ENCODE measurements around the gene ATP5F1D.
A peak's percentile ranks its signal among the peaks of the same experiment; 100 is the strongest.

ATP5F1D gene

DNA sequence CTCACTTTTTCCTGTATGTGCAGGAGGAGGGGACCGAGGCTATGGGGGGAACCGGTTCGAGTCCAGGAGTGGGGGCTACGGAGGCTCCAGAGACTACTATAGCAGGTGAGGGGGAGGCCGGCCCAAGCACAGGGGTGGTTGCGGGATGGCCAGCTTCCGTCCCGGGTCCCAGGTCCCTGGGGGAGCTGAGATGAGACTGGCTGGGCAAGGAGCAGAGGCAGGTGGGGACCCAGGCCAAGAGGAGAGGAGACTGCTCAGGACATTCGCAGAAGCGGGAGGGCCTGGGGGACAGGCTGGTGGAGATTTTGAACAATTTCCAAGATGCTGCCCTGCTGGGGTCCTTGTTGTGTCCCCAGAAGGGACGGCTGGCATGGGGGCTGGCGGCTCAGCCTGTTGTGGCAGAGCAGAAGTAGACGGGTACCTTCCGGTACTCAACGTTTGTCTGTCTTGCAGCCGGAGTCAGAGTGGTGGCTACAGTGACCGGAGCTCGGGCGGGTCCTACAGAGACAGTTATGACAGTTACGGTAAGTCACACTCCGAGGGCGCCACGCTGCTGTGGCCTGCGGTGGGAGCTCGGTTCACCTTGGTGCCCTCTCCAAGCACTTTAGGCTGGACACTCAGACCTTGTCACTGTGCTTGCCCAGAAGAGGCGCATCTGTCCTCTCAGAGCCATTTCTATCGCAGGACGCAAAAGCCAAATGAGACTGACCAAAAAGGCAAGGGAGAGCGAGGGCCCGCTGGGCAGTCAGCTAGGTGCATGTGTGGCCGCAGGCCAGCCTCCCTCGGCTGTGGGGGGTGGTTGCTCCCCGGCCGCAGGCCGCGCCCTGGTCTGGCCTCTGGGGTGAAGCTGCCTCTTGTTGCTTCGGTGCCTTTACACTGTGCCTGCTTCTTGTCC, 30.2 kb downstream of the ATP5F1D start:
- DNase-seq, result no peak

DNA sequence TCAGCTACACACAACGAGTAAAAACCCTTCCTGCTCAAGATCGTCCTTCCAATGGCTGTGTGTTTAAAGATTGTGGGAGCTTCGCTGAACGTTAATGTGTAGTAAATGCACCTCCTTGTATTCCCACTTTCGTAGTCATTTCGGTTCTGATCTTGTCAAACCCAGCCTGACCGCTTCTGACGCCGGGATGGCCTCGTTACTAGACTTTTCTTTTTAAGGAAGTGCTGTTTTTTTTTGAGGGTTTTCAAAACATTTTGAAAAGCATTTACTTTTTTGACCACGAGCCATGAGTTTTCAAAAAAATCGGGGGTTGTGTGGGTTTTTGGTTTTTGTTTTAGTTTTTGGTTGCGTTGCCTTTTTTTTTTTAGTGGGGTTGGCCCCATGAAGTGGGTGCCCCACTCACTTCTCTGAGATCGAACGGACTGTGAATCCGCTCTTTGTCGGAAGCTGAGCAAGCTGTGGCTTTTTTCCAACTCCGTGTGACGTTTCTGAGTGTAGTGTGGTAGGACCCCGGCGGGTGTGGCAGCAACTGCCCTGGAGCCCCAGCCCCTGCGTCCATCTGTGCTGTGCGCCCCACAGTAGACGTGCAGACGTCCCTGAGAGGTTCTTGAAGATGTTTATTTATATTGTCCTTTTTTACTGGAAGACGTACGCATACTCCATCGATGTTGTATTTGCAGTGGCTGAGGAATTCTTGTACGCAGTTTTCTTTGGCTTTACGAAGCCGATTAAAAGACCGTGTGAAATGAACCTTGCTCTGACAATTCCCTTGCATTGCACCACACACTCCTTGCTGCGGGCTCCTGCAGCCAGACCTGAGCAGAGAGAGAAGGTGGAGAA, 31.1 kb downstream of the ATP5F1D start:
- no peak for DNase-seq

DNA sequence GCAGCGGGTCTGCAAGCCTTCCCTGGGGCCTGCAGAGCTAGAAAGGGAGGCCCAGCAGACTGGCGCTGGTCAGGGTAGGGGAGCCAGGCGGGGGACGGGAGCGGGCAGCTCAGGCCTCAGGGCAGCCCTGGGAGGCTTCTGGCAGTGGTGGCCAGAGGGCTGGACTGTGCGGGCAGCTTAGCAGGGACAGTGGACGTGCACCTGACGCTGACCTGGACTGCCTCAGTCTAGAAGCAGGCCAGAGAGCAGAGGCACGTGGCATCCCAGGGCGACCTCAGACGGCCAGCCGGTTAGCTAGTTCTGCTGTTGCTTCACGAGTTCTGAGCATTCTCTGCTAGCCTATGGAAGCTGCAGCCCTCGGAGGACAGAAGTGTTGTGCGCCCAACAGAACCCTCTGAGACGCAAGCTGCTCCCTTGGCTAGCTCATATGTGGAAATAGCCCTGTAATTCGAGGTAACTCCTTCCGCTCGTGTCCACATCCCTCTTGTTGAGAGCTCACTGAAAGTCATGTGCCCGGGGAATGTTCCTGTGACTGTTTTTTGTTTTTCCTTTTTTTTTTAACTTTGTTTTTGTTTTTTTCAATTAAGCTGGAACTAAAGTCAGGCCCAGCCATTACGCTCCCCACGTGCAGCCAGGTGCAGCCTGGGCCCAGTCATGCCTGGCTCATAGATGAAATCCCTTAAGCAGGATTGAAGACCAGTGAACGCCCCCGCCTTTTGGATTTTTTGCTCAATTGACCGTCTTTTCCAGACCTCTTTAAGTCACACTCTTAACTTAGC, 31.9 kb downstream of the ATP5F1D start:
- no peak for DNase-seq

DNA sequence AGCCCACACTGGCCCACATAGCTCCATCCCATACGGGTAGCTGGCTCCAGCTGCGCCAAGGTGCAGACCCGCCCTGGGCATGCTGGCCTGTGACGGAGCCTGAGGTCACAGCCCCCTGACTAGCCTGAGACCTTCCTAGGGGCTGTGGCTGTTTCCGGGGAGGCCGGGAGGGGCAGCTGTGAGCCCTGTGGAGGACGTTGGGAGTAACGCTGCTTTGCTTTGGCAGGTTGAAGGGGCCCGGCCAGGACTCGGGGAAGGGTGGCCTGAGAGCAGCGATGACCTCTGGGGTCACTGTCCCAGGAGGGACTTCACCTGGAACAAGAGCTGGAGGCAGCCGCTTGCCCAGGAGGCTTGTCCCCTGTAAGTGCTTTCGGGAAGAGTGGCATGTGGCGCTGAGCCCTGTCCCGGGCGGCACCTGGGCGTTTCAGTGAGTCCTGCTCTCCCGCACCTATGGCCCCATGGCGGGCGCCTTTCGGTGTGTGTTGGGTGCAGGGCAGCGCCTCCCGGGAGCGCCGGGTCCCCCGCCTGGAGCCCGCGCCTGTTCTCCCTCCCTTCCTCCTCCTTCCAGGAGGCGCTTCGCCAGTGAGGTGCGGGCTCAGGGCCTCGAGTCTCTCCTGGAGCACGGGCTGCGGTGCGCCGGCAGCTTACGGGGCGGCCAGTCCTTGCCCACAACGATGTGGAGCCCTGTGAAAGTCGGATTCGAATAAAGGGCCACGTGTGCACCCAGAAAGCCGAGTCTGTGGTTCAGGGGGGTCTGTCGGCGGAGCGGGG, 32.7 kb downstream of the ATP5F1D start:
- DNase-seq, result no peak

DNA sequence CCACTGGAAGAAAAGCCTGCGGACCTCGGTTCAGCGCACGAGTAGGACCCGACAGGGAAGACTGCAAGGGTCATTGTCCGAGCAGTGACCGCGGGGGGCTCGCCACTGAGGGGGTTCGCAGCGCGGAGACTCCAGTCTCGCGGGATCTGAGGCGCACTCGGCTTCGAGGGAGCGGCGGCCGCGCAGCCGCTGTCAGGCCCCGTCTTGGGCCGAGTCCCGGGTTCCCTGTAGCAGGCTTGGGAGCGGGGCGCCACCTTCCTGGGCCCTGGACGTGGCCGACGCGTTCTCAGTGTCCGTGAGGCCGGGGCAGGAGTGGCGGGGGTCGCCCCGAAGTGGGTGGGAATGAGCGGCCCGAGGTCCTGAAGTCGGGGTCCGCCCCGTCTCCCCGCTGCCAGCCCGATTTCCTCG, 33.3 kb downstream of the ATP5F1D start:
- DNase-seq, result no peak

DNA sequence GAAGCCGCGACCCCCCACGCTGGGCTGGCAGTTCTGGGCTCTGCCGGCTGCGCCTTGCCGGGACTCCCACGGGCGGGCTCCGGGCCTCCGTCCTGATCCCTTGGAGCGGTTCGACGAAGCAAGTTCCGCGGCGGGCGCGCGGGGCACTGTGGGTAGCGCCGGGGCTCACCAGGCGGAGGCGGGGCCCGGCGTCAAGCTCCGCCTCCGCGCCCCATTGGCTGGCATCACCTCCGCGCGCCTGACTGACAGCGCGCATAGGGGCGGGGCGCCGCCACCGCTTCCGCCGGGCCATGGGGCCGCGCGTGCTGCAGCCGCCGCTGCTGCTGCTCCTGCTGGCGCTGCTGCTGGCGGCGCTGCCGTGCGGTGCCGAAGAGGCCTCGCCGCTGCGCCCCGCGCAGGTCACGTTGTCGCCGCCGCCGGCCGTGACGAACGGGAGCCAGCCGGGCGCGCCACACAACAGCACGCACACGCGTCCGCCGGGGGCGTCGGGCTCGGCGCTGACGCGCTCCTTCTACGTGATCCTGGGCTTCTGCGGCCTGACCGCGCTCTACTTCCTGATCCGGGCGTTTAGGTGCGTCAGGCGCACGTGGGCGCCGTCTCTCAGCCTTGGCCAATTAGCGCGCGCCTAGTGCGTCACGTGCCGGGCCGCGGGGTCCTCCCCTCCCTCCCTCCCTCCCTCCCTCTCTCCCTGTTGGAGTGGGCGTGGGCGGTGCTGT, 33.9 kb downstream of the ATP5F1D start, which contains the start of gene FAM174C:
Gene FAM174C, plus strand, starts transcription at position 271 of the 716 bp plus-strand sequence. Its CDS starts 20 bp downstream, at position 291.
- peak; percentile 54 for DNase-seq

DNA sequence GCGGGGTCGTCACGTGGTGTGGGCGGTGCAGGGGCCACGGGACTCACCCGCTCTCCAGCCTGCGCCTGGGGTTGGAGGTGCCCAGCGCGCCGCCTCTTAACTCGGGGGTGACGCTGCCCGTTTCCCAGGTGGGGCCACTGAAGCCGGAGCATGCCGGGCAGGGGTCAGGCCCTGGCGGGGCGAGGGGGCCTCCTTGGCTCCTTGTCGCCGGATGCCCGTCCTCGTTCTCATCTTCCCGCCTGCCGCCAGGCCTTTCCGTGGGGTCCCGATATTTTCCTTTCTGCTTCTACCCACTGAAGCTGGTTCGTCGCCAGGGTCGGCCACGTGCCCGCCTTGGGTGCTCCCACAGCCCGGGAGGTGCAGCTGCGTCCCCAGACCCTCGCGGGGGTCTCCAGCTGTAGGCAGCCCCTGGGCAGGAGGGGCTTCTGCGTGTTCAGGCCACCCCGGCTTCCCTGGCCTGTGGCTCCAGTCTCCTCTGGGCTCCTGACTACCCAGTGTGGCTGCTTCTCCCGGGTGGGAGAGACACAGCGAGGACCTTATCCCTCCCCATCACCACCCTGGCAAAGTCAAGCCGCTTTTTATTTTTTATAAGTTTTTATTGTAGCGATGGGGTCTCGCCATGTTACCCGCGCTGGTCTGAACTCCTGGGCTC, 34.6 kb downstream of the ATP5F1D start:
- no peak for DNase-seq

DNA sequence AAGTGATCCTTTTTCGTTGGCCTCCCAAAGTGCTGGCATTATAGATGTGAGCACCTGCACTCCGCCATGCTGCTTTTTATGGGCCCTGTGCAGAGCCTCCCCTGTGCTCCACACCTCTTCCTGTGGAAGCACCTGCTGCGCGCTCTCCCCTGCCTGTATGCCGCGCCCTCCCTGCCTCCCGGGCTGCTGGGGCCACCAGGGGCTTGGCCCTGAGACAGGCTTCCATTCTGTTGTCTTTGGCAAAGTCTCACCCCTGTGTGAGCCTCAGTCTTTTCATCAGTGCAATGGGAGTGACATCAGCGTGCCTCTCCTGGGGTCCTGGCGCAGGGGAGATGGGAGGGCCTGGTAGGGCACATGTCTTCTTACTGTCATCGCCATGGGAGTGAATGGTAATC, 35.1 kb downstream of the ATP5F1D start:
- DNase-seq, result no peak

DNA sequence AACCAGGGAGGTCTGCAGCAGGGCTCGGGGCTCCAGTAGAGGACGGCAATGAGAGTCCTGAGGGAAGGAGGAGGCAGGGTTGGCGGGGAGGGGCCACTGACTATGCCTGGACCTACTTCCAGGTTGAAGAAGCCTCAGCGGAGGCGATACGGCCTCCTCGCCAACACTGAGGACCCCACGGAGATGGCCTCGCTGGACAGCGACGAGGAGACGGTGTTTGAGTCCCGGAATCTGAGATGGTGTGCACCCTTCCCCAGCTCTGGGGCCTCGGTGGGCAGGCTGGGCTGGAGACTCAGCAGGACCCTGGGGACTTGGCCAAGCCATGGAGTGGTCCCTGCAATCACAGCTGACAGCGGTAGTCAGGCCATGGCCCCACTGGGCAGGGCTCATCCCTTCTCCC, 35.5 kb downstream of the ATP5F1D start:
- no peak for DNase-seq

DNA sequence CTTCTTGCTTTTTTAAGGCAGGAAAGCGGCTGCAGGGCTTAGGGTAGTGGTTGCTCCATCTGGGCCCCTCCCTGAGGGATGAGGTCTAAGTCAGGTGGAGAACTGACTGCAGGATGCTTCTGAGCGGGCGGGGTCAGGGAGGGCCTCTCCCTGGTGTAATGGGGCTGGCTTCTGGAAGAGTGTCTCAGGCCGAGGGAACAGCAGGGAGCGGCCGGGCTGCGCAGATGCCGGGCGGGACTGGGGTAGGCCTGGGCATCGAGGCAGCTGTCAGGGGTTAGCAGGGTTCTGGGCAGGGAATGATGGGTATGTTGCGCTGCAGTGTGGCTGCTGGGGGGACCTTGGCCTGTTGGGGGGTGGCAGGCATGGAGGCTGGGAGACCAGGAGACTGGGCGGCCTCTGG, 36.5 kb downstream of the ATP5F1D start:
- DNase-seq, result no peak

DNA sequence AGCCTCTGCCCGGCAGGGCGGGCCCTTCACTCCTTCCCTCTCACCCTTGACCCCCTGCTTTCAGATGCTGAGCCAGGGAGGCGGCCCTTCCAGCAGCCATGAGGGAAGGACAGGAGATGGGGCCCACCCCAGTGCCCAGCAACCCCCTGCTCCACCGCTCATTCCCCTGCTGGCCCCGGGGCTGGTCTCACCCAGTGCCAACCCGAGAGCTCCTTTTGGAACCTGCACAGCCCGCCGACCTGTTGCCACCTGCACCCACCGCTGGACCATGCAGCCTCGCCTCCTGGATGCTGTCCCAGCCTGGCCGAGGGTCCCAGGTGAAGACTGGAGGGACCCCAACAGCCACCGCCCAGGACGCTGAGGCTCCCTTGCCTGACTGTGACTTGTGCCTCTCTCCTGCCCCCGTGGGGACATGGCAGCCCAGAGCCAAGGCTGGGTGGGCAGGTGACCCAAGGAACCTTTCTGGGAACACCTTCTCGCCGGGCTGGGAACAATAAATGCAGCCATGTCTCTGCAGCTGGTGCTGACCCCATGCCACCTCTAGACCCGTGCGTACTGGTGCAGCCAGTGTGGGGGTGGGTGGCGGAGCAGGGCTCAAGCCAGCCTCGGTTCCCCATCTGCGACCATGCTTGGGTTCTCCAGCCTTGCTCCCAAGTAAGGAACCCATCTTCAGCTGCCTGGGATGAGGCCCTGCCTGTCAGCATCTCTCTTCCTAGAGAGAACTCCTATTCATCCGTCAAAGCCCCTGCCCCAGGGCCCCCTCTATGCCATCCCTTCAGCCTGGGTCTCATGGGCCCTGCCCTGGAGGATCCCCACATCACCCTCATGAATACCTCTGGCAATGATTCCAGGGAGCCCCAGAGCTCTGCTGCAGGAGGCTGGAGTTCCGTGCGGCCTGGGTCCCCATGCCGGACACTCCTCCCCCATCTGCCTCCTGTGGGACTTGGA, 37.4 kb downstream of the ATP5F1D start:
- no peak for DNase-seq

DNA sequence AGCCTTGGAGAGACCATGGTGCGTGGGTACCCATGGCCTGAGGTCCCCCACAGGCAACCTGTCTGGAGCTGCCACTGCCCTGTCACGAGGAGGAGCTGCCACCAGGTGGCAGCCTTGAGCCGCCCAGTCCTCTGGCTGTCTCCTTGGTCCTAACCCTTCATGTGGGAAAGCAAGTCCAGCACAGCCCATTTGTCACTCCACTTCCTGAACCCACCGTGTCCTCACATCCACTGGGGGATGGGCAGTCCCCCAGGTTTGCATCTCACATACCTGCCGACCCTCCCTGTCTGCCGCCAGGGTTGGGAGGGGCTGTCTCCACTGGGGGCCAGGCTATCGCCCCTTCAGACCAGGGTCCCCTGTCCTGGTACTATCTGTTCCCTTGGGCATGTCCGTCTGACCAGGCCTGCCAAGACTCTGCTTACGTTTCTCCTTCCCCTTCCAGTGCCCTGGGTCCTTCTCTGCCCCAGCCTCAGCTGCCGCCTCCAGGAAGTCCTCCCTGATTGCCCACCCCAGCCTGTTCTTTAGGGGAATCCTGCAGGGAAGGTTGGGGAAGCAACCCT, 38.3 kb downstream of the ATP5F1D start:
- DNase-seq, result peak; percentile 43

DNA sequence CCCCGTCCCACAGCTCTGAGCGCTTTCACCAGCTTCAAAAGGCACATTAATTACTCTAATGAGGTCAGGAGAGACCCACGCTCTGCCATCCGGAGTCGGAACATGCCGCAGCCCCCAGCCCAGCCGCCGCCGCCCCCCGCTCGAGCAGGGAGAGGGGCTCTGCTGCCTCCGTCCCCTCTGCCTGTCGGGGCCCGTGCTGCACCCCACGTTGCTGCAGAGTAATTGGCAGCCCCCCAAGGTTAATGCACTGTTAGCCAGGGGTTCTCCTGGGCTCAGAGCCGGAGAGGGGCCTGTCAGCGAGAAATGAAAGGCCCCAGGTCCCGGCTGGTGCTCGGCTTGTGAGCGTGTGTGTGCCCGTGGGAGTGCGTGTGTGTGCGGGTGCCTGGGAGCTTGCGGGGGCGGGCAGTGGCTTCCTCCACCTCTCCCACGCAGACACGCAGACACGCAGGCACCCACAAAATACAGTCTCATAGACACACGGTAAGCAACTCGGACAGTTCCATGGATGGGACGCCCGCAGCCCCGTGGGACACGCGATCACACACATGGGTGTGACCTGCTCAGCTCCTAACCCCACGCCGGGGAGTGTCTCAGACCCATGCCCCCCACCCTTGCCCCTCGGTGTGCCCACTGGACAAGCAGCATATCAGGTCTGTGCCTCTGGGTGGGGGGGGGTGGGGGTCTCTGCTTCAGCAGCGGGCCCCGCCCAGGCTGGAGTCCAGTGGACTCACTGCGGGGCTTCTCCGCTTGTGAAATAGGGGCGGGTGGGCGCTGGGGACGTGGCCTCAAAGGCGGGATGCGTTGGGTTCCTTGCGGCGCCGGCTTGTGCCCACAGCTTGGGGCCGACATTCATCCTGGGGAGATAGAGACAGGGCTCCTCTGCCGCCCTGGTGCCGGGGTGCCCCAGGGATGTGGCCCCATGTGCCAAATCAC, 39.4 kb downstream of the ATP5F1D start:
- no peak for DNase-seq

DNA sequence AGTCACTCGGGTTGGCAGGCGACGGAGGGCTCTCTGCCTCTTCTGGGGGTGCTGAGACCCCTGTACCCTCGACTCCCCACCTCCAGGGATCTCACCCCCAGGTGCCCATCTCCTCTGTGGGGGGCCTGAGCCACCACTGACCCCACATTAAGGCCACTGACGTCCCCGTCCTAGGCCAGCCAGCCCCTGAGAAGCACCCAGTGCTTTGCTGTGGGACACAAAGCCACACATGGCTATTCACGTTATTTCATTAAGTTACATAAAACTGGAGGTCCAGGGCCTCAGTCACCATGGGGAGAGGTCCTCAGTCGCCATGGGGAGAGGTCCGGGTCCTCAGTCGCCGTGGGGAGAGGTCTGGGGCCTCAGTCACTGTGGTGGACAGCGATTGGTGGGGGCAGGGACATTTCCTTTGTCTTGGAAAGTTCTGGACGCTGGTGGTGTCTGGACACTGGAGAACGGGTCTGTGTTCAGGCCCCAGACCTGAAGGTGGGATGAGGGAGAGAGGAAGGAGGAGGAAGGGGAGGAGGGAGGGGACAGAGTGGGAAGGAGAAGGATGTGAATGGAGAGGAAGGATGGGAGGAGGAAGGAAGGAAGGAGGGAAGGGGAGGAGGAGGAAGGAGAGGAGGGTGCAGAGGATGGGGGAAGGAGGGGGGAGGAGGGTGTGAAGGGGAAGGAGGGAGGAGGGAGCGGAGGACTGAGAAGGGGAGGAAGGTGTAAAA, 40.2 kb downstream of the ATP5F1D start:
- DNase-seq, result no peak

DNA sequence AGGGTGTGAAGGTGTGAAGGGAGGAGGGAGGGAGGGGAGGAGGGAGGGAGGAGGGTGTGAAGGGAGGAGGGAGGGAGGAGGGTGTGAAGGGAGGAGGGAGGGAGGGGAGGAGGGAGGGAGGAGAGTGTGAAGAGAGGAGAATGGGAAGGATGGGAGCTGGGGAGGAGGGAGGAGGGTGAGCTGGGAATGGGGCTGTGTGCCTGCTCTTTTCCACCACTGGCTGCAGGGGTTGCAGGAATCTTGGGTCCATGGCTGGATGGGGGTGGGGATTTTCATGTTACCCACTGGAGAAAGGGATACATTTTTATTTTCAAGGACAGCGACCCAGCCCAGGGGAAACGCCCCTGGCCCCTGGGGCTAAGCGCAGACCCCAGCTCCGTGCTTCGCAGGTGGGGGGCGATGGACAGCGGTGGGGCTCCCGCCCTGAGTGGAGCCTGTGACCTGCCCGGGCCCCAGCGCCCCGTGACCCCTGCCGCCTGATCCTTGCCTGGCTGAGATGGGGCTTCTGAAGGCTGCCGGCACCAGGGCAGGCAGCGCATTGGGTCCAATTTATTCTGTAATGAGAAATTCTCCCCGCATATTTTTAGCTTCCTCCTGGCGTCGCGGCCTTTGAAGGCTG, 41.1 kb downstream of the ATP5F1D start:
- no peak for DNase-seq

DNA sequence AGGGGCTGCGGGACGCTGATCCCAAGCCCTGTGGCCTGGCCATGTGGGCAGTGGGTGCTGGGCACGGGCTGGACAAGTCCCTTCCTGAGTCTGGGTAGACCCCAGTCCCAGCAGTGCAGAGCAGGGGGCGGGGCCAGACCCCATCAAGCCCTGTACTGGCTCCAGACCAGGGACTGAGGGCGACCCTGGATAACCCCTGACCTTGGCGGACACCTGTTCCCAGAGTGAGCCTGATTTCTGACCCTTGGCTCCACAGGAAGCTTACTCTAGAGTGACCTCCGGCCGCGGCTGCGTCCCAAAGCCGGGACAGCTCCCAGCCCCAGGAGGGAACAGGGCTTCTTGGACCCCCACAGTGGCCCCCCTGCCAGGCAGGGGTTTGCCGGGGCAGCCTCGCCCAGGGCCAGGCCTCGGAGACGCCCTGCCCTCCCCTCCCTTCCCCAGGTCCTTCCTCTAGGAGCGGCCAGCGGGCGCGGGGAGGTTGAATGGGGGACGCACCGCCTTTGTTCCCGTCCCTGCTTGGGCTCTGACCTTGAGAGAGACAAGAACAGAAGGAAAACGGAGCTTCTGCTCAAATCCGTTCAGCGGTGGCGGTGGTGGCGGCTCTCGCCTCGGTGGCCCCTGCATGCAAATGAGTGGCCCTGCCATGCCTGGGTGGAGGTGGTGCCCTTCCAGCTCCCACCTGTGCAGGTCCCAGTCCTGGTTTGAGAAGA, 41.8 kb downstream of the ATP5F1D start:
- no peak for DNase-seq

DNA sequence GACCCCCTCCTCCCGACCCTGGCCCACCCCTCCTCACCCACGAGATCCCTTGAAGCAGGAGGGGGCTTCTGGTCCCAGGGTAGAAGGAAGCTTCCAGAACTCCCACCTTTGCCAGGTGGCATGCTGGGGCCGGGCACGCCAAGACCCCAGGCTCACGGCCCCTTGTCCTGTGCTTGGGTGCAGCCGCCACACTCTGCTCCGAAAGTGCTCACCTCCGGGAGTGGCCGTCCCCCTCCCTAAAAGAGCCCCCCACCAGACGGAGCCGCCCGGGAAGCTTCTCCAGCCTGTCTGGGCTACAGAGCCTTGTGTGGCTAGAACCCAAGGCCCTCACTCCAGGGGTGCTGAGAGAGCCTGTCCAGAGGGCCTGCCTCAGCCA, 42.4 kb downstream of the ATP5F1D start:
- DNase-seq, result no peak

Data from NCI-H1417 treated with DMSO at 0.1 percent for 48 hours (cell line).